Ovary (tissue), 3 donors: ENCODE measurements around the gene PKMYT1.

Experiments used
- POLR2A ChIP-seq: fragments of 450-650 bp; IDR thresholded peaks from one replicate; pipeline ENCODE4 v1.6.1; 2017; ENCODE audit warnings: antibody characterized with exemption, mild to moderate bottlenecking, moderate library complexity
- TF ChIP-seq, protein P1 (sequence below), 3 donors: fragments of 450-650 bp in 2 of 3; fragments of 200-600 bp in 1 of 3; IDR thresholded peaks; one replicate each; pipeline versions ENCODE4 v1.5.1 to v1.8.0; 2016 to 2022; ENCODE audit warnings: antibody characterized with exemption in 3 of 3, mild to moderate bottlenecking in 1 of 3
- donor health status: DM: no; HTN: no; CAD: no.

GRCh38 chr16:2991566-2992261 is 11.5 kb upstream of the PKMYT1 start:
- TF ChIP-seq, protein P1, sequence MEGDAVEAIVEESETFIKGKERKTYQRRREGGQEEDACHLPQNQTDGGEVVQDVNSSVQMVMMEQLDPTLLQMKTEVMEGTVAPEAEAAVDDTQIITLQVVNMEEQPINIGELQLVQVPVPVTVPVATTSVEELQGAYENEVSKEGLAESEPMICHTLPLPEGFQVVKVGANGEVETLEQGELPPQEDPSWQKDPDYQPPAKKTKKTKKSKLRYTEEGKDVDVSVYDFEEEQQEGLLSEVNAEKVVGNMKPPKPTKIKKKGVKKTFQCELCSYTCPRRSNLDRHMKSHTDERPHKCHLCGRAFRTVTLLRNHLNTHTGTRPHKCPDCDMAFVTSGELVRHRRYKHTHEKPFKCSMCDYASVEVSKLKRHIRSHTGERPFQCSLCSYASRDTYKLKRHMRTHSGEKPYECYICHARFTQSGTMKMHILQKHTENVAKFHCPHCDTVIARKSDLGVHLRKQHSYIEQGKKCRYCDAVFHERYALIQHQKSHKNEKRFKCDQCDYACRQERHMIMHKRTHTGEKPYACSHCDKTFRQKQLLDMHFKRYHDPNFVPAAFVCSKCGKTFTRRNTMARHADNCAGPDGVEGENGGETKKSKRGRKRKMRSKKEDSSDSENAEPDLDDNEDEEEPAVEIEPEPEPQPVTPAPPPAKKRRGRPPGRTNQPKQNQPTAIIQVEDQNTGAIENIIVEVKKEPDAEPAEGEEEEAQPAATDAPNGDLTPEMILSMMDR (IDR thresholded peaks at IDR 0.05), result no peak
- no peak for TF ChIP-seq POLR2A
